DOHH2 (cell line): Measurements from ENCODE around the gene TADA2B.

Source experiments
- H3F3A ChIP-seq: fragments of 200-600 bp; sonication (generic), shearing (Covaris generic); 2 replicates; pipeline ENCODE4 v1.6.0; 2016; ENCODE audit warnings: antibody characterized with exemption, mild to moderate bottlenecking; ENCODE audit not compliant: control insufficient read depth, insufficient read depth
- H3K27ac ChIP-seq: fragments of 200-600 bp; sonication (generic); 2 replicates; pipeline ENCODE4 v1.5.1; 2014; ENCODE audit warnings: low read depth, mild to moderate bottlenecking, low read length, moderate library complexity
- H3K27me3 ChIP-seq: fragments of 200-600 bp; sonication (generic); 2 replicates; pipeline ENCODE4 v1.6.1; 2014; ENCODE audit warnings: mild to moderate bottlenecking, low read length, mixed read lengths; ENCODE audit not compliant: control insufficient read depth
- H3K36me3 ChIP-seq: fragments of 200-600 bp; sonication (generic); 2 replicates; pipeline ENCODE4 v1.6.1; 2014; ENCODE audit warnings: mild to moderate bottlenecking, low read length, moderate library complexity, mixed read lengths; ENCODE audit not compliant: control insufficient read depth
- H3K4me1 ChIP-seq: fragments of 200-600 bp; sonication (generic); 2 replicates; pipeline ENCODE4 v1.6.1; 2014; ENCODE audit warnings: mild to moderate bottlenecking, low read length, mixed read lengths; ENCODE audit not compliant: control insufficient read depth
- H3K4me2 ChIP-seq: fragments of 200-600 bp; sonication (generic); 2 replicates; pipeline ENCODE4 v1.6.0; 2014; ENCODE audit warnings: mild to moderate bottlenecking, low read length, moderate library complexity
- H3K4me3 ChIP-seq: fragments of 200-600 bp; sonication (generic); 2 replicates; pipeline ENCODE4 v1.5.1; 2014; ENCODE audit warnings: mild to moderate bottlenecking, low read length, mixed read lengths
- H3K79me2 ChIP-seq: fragments of 200-600 bp; sonication (generic); 2 replicates; pipeline ENCODE4 v1.6.1; 2014; ENCODE audit warnings: mild to moderate bottlenecking, low read length, mixed read lengths; ENCODE audit not compliant: control insufficient read depth
- H3K9me2 ChIP-seq: fragments of 200-600 bp; sonication (generic); replicated peaks from 2 replicates; pipeline ENCODE4 v1.6.1; 2014; ENCODE audit warnings: mild to moderate bottlenecking, low read length, mixed read lengths; ENCODE audit not compliant: control insufficient read depth
- H3K9me3 ChIP-seq: fragments of 200-600 bp; sonication (generic); 2 replicates; pipeline ENCODE4 v1.6.1; 2014; ENCODE audit warnings: antibody characterized with exemption, low read length, mixed read lengths; ENCODE audit not compliant: control insufficient read depth, insufficient read depth
- H4K20me1 ChIP-seq: fragments of 200-600 bp; sonication (generic); 2 replicates; pipeline ENCODE4 v1.6.0; 2014; ENCODE audit warnings: low read depth, mild to moderate bottlenecking, antibody characterized with exemption, low read length, moderate library complexity; ENCODE audit not compliant: control insufficient read depth, insufficient read depth
- CTCF ChIP-seq: fragments of 200-600 bp; sonication (generic); IDR thresholded peaks from one replicate; pipeline ENCODE4 v1.5.1; 2014; ENCODE audit warnings: antibody characterized with exemption, mild to moderate bottlenecking, low read depth, low read length; ENCODE audit not compliant: poor library complexity, severe bottlenecking
- EZH2phosphoT487 ChIP-seq: fragments of 200-600 bp; sonication (generic); IDR thresholded peaks from 2 replicates; pipeline ENCODE4 v1.6.1; 2017; ENCODE audit warnings: borderline replicate concordance, mild to moderate bottlenecking, antibody characterized with exemption, low read length, moderate library complexity, mixed read lengths

TADA2B gene

GRCh38 chr4:7067452-7068278, 24.5 kb downstream of the TADA2B start, which contains the start of gene GRPEL1:
GRPEL1 (minus strand) TSS chr4:7068064; CDS start chr4:7068032, 32 bp downstream.
- Histone ChIP-seq H3K36me3 (peaks cover 48% of the 10 kb centered on the region), H3K4me2 (peak within 1 kb of the TSS; percentile 86), H3K9me3 (no peaks in the 10 kb centered on the region), H3K4me3 (peak within 1 kb of the TSS; percentile 84), H3K9me2 (no peaks in the 10 kb centered on the region), H3K79me2 (peaks cover 58% of the 10 kb centered on the region), H4K20me1 (peaks cover 28% of the 10 kb centered on the region), H3K4me1 (peaks cover 29% of the 10 kb centered on the region), H3K27ac (peak within 1 kb of the TSS; percentile 61), H3F3A (no peaks in the 10 kb centered on the region), H3K27me3 (0 out of 2 replicates have a peak, but pooled peaks cover 3% of the 10 kb centered on the region)
- TF ChIP-seq EZH2phosphoT487 = no peak
- TF ChIP-seq CTCF = no peak

GRCh38 chr4:7068279-7068842, 25.2 kb downstream of the TADA2B start:
- peak overlapping the region; percentile 61 for H3K27ac ChIP-seq

GRCh38 chr4:7068883-7069282, 25.7 kb downstream of the TADA2B start:
- Histone ChIP-seq H3K27ac (peak overlapping the region; percentile 61), H3K4me2 (peak overlapping the region; percentile 86), H3K36me3 (peaks cover 36% of the 10 kb centered on the region), H3K4me3 (peak overlapping the region; percentile 84), H3K9me3 (no peaks in the 10 kb centered on the region), H3K79me2 (peaks cover 46% of the 10 kb centered on the region), H3F3A (no peaks in the 10 kb centered on the region), H4K20me1 (peaks cover 22% of the 10 kb centered on the region), H3K9me2 (no peaks in the 10 kb centered on the region), H3K4me1 (peaks cover 29% of the 10 kb centered on the region), H3K27me3 (0 out of 2 replicates have a peak, but pooled peaks cover 3% of the 10 kb centered on the region)
- TF ChIP-seq EZH2phosphoT487 (no peak), CTCF (no peak)

More at GRCh38 chr4:7068279-7068842, 25.2 kb downstream of the TADA2B start:
- peaks cover 51% of the 10 kb centered on the region for H3K79me2 ChIP-seq
- H3K27me3 ChIP-seq = 0 out of 2 replicates have a peak, but pooled peaks cover 3% of the 10 kb centered on the region
- H4K20me1 ChIP-seq = peaks cover 28% of the 10 kb centered on the region
- no peaks in the 10 kb centered on the region for H3K9me3 ChIP-seq
- H3K4me2 ChIP-seq = peak overlapping the region; percentile 86
- peaks cover 29% of the 10 kb centered on the region for H3K4me1 ChIP-seq
- H3K9me2 ChIP-seq = no peaks in the 10 kb centered on the region
- H3K4me3 ChIP-seq = peak overlapping the region; percentile 84
- no peak for TF ChIP-seq EZH2phosphoT487
- TF ChIP-seq CTCF = no peak
- H3F3A ChIP-seq = no peaks in the 10 kb centered on the region
- peaks cover 41% of the 10 kb centered on the region for H3K36me3 ChIP-seq
